Adrenal gland (tissue), 5 donors: ENCODE measurements around the gene TNRC18.

Experiments used
- POLR2A ChIP-seq, 2 donors: fragments of 450-650 bp; IDR thresholded peaks; one replicate each; pipeline ENCODE4 v1.6.1; 2017; ENCODE audit warnings: antibody characterized with exemption in 2 of 2, mild to moderate bottlenecking in 2 of 2, moderate library complexity in 1 of 2
- TF ChIP-seq, protein P1 (sequence below), 6 experiments: fragments of 450-650 bp in 4 of 6; fragments of 200-600 bp in 2 of 6; sonication (generic) in 1 of 6; IDR thresholded peaks; 1 replicate in 5 of 6; 2 replicates in 1 of 6; pipeline versions ENCODE4 v1.5.1 to v1.8.0; 2016 to 2021; ENCODE audit warnings: antibody characterized with exemption in 6 of 6, mild to moderate bottlenecking in 2 of 6, moderate library complexity in 1 of 6
- donor health status: DM: no; HTN: no; CAD: no.

DNA sequence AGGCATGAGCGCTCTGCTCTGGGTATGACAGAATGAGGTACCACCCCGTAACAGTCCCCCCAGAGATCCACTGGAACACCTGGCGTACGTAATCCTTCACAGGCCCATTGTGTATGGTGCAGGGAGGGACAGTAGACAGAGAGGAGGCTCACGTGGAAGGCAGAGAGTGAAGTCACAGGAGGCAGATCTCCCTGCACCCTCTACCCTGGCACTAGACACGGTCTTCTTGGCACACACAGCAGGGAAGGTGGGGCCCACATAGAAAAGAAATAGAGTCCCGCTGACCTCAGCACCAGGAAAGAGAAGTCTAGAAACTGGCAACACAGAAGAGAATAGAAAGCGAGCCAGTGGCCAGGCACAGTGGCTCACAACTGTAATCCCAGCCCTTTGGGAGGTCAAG is 89.0 kb downstream of the TNRC18 start:
- no peak for TF ChIP-seq POLR2A (IDR thresholded peaks at IDR 0.05)
- TF ChIP-seq, protein P1, sequence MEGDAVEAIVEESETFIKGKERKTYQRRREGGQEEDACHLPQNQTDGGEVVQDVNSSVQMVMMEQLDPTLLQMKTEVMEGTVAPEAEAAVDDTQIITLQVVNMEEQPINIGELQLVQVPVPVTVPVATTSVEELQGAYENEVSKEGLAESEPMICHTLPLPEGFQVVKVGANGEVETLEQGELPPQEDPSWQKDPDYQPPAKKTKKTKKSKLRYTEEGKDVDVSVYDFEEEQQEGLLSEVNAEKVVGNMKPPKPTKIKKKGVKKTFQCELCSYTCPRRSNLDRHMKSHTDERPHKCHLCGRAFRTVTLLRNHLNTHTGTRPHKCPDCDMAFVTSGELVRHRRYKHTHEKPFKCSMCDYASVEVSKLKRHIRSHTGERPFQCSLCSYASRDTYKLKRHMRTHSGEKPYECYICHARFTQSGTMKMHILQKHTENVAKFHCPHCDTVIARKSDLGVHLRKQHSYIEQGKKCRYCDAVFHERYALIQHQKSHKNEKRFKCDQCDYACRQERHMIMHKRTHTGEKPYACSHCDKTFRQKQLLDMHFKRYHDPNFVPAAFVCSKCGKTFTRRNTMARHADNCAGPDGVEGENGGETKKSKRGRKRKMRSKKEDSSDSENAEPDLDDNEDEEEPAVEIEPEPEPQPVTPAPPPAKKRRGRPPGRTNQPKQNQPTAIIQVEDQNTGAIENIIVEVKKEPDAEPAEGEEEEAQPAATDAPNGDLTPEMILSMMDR (IDR thresholded peaks at IDR 0.05): no peak
